Nucleus accumbens (tissue), 56 donors: ENCODE measurements around the gene VGLL4.
A peak's percentile ranks its signal among the peaks of the same experiment; 100 is the strongest.
"Not testable (repeated sequence)": the region's sequence is repeated elsewhere in the genome, so short reads cannot be mapped to it uniquely, and the experiment has no call there.

Experiments
- DNase-seq, 56 donors: peaks; one replicate each; lab custom pipeline; 2025; lab: John Stamatoyannopoulos, UW

Gene VGLL4

DNA sequence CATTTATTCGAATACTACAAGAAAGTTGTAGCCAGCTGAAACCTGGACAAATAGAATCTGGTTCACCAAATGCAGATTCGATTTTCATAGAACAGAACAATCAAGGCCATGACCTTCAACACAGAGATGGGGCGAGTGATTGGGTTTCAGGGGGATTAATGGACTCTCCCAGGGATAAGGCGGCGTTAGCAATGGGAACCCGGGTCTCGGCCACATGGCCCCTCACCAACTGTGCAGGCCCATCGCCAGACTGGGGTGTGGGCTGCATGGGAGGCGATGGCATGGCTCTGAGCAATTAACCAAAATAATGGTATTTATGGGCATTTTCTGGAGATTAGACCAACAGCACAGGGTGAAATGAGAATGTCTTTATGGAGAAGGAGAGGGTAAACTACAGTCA lies 34.2 kb downstream of the VGLL4 start:
- no peak for DNase-seq

DNA sequence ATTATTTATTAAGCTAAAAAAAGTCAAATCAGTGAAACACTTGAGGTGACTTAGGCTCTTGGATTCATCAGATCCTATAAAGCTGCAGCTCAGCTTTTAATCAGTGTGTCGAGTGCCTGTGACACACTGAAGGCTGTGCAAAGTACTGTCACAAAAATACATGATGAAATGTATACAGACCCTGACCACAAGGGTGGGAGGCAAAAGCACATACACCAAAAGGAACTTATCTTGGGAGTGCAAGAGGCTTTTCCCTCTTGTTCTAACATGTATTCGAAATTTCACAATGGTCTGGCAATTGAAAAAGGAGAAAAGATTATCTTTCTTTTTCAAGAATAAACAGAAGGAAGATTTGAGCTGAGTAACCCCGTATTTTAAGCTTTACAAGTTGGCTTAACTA lies 35.9 kb downstream of the VGLL4 start:
- DNase-seq: no peak

DNA sequence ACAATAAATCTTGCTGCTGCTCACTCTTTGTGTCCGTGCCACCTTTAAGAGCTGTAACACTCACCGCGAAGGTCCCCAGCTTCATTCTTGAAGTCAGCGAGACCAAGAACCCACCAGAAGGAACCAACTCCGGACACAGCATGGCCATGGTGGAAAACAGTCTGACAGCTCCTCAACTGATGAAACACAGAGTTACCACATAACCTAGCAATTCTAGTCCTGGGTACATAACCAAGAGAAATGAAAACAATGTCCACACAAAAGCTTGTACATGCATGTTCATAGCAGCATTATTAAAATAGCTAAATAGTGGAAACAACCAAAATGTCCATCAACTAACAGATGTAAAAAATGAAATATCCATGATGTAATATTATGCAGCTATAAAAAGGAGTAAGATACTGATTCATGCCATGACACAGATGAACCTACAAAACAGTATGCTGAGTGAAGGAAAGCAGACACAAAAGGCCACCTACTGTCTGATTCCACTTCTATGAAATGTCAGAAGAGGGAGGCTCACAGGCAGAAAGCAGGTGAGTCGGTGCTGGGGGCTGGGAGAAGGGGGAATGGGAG lies 36.8 kb downstream of the VGLL4 start:
- DNase-seq: no peak

DNA sequence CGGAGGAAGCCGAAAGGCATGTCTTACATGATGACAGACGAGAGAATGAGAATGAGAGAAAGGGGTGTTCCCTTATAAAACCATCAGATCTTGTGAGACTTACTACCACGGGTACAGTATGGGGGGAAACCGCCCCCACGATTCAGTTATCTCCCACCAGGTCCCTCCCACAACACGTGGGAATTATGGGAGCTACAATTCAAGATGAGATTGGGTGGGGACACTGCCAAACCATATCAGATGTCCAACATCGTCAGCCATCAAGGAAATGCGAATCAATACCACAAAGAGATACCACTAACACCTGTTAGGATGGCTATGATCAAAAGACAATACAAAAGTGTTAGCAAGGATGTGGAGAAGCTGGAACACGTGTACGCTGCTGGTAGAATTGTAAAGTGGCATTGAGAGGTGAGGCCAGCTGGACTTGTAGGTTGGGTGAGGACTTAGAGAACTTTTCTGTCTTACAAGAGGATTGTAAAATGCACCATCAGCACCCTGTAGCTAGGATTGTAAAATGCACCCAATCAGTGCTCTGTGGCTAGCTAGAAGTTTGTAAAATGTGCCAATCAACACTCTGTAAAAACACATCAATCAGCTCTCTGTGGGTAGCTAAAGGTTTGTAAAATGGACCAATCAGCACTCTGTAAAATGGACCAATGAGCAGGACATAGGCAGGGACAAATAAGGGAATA lies 37.5 kb downstream of the VGLL4 start:
- DNase-seq: no peak

DNA sequence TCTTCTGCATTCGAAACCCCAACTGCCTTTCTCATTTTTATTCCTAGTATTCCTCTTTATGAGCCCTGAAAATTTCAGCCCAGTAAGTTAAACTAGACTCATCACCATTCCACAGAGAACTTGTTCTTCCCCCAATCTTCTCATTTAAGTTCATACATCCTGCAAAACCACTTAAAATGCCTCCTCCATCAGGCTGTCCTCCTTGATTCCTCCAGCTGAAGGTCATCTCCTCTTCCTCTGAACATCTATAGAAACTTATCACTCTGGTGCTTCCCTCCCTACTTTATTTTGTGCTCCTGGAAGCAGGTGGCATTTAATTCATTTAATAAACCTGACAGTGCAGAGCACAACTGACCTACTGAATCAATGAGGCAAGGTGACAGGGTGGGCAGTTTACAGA lies 38.3 kb downstream of the VGLL4 start:
- no peak for DNase-seq

DNA sequence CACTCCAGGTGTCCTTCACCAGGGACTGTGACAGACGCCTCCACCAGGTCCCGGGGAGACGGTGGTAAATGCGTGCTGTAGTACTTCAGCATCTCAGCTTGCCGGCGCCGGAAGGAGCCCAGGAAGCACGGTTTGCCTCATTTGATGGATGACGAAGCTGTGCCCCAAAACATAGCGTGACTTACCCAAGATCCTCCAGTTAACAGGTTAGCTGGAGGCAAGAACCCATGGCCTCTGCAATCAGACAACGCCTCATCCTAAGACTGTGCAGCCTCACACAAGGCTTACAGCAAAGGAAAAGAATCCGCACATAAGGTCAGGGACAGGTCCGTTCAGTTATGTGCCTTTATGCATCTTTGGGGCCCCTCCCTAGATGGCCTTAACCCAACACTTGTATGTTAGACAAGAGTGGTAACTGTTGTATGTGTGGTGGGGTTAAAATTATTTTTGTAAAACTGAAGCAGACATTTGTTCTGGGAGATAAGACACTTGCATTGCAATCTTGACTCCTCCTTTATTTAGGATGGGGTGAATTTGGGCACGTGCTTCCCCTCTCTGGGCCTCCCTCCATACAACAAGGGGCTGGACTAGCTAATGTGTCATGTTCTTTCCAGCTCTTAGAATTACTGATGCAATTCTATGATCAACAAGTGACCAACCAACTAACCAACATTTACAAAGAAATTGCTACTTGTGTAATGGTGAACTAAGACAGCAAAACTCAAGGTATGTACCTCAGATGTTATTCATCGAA lies 39.4 kb downstream of the VGLL4 start:
- no peak for DNase-seq

DNA sequence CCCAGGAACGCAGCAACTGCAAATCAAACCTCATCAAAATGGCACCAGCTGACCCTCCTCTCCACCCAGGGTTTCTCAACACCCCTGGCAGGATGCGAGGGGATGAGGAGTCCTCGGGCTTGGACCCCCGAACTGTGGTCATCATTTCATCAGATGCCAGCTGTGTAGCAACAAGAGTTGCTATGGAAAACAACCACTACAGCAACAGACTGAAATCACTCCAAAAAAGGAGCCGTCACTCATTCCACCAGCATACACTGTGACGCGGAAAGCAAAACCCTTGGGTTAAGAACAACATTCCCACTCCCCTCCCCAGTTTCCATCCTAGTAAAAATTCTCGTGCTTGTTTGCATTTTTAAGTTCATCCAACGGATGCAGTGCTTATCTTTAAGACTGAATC lies 40.1 kb downstream of the VGLL4 start:
- DNase-seq: peak in 1 of 56 donors; percentile 31

DNA sequence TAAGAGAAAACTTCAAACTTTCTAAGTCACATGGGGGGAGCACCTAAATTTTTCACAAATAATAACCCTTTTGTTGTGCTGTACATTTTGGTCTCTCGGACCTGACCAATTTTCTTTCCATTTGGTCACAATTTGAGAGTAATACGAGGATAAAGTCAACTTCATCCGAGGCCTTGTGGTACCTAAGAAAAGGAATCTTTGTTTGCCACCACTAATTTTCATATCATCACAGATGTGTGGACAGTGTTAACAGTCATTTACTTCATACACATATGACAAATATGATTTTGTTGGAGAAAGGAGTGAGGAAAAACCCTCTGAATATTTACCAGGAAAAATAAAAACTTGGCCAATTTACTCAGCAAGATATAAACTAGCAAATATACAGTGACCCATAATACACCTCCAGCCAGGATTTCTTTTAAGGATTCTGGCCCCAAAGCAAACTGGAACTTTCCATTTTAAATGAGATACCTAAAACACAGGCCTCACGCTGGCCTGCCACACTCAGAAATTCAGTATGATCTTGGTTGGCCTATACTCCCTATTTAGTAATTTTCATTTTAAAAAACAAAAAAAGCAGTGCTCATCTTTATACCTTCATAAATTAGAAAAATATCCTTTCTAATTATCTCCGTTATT lies 40.7 kb downstream of the VGLL4 start:
- no peak for DNase-seq

DNA sequence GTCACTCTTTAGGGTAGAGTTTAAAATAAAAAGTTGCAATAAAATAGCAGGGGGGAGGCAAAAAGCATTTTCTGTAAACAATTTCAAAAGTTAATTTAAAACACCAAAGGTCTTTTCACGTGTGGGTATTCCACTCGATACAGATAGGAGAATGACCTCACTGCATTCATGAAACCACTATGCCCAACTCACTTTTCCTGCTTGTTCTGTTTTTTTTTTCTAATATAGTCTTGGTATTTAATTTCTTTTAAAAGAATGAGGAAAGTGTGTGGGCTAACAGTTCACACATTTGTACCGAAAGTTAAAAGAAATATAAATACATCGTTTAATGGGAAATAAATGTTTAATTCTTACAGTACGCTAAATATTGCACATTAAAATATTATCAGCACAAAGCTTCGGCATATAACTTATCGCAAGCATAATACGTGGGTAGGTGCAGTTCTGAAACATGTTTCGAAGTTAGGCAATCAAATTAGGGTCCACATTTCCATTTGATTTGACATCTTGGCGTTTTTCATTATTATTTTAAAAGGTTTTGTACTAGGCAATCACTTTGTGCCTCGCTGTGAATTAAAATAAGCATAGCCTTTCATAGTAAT lies 41.4 kb downstream of the VGLL4 start:
- DNase-seq: no peak

DNA sequence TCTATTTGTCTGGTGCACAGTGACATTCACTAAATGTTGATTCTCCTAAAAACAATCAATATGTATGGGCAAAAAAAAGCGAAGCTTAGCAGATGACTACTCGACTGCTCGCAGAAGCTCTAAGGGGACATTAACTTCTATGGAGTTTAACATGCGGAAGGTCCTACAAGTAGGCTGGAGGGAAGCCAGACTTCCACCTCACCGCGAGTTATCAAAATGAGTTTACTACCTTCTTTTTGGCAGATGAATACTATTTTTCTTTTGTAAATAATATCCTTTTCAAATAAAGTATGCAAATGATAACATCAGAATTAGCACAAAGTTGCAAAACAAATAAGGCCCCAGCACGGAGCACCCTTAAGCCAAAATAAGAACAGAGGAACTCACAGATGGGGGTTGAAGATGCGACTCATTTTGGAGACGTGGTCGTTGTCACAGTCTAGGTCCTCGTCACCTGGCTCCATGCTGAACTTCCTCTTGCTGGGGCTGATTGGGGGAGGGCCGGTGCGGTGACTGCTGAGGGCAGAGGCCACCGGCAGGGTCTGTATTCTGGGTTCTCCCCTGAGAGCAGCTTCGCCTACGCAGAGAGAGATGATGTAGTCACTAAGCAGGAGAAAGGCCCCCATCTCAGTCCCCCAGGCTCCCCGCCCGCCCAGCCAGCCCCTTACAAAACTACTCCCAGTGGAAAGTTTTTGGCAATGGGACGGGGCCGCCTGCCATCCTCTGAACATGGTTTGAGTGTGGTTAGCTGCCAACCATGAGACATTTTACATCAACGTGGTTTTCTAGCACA lies 42.1 kb downstream of the VGLL4 start:
- DNase-seq: peak in 18 of 56 donors; percentile 25 to 73 (median 46)

DNA sequence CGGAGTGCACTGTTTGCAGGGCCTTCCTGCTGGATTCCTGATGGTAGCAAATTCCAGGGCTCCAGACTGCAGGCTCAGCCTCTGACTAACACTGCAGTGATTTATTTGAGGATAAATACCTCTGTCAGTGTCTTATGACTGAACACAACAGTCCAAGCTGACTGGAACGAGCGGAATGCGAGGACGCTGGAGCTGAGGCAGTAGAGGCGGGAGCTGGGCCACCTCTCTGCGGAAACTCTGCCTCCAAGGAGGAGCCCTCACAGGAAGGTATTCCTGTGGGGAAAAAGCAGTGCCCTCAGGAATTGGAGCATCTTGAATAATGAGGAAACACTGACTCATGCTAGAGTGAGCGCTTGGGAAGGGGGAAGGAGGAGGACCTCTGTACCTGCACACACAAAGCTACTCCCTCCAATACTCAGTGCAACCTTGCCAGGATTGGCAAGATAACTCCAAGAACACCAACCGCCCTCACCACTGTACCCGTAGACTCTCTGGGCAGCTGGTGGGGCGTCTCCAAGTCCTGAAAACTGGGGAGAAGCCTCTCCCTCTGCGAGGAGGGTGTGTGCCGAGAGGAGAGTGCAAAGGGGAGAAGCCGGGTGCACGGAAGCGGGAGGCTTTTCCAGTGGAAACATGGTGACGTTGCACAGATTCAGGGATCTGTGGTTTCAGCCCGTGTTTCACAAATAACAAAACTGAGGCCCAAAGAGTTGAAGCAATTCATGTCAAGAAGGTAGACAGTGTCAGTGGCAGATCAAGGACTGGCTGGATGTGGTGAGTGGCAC lies 43.0 kb downstream of the VGLL4 start:
- peak in 11 of 56 donors; percentile 32 to 66 (median 45) for DNase-seq

DNA sequence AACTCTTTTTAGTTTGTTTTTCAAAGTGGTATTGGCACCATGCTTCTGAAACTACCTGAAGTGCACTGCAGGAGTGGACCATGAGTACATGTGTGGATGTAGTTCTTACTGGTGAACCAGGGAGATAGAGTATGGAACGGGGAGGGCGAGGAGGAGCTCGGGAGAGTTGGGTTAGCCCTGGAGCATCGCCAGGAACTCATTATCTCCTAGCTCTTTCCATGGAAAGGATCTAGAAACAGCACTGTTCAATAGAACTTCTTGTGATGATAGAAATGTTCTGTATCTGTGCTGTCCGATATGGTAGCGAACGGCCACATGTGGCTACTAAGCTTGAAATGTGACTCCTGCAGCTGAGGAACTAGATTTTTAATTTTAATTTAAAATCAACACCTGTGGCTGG lies 47.3 kb downstream of the VGLL4 start:
- no peak for DNase-seq

DNA sequence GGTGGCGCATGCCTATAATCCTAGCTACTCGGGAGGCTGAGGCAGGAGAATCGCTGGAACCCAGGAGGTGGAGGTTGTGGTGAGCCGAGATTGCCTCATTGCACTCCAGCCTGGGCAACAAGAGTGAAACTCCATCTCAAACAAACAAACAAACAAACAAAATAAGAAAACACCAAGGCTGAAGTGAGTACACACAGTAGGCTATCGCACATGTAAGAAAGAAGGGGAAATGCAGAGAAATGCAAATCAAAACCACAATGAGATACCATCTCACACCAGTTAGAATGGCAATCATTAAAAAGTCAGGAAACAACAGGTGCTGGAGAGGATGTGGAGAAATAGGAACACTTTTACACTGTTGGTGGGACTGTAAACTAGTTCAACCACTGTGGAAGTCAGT lies 48.7 kb downstream of the VGLL4 start:
- DNase-seq: not testable (repeated sequence)

DNA sequence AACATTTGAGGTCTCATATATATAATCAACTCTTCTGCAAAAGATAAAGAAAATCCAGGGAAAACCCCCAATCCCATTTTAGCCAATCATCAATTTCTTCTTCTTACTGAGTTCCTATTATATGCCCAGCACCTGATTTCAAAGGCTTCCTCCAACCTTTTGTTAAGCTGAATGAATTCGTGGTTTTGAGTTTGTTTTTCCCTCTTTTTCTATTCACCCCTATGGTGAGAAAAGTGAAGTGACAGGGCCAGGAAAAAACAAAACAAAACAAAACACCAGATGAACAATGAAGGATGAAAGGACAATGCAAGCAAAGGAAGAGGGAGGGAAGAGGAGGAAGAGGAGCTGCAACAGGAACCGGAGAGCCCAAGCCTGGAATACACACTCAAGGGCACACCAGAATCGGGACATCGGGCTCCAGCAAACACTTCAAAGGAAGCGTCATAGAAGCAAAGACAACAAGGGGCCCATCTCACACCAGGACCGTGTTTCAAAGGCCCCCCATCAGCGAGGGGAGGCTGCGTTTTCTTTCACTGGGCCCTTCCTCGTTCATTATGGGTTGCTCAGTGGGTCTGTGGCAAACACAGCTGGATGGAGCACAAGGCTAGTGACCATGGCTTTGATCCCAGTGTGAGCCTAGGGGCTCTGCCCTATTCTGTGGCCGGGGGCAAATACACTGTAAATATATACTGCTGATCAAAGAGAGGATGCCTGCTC lies 50.2 kb downstream of the VGLL4 start:
- no peak for DNase-seq

DNA sequence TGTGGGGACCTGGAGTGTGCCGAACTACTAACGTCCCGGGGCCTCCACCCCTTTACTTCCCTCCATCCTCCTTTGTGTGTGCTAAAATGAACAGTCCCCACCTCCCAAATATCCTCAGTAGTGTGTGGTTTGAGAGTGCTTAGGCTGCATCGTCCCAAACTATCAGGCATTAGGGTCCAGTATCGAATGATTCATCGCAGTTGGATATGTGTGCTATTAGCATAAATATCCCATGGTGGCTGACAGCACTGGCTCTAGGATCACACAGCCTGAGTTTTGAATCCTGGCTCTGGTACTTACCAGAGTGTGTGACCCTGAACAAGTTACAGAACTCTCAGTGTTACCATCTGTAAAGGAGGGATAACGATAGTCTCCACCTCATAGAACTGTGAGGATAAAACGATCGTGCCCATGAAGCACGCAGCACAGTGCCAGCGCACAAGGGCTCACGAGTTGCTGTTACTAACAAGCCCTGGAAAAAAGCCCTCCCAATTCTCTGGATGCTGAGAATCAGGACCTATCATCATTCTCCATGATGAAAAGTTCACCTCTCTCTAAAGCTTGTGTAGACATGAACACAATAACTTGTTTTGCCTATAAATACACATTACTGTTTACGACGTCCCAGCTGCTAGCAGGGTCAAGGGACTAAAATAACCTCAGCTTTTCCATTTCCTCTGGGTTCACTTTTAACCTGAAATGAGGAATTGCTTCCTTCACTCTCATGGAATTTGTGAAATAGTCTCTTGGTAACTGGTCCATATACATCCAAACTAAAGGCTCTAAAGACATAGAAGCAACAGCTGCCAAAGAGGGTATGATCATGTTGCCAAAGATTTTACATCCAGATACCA lies 51.0 kb downstream of the VGLL4 start:
- peak in 5 of 56 donors; percentile 31 to 52 (median 38) for DNase-seq

DNA sequence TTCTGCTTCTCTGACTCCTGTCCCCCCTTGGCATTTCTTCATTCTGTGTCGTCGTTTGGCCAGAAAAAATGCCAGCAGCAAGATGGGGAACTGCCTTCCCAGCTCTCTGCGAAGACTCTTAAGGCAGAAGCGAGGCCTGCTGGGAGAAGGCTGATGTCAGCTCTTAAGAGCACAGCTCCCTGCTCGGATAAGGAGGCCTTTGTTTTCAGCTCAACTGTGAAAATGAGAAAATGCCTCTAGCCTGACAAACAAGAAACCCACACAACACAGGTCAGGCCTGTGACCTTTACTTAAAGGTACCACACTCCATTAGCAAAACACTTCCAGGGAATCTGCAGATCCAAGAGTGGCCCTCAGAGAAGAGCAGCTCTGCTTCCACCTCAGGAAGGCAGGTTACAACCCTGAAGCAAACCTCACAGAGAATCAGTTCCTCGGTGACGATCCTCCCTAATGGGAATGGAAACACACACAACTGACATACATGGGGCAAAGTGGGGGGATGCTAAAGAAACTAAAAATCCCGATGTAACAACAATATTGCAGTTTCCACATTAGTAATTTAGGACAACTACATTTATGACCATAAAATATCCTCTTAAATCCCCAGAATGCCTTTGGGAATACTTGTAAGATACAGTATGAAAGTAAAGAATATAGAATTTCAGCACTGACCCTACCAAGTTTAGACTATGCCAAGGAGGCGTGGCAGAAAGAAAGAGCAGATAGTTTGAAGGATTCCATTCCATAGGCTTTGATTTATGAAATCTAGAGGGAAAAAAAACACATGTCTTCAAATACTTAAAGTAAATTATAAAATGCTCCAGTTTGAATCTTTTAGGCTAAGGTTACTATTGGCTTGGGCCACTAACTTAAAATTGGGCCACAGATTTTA lies 52.1 kb downstream of the VGLL4 start:
- peak in 53 of 56 donors; percentile 31 to 90 (median 72) for DNase-seq

DNA sequence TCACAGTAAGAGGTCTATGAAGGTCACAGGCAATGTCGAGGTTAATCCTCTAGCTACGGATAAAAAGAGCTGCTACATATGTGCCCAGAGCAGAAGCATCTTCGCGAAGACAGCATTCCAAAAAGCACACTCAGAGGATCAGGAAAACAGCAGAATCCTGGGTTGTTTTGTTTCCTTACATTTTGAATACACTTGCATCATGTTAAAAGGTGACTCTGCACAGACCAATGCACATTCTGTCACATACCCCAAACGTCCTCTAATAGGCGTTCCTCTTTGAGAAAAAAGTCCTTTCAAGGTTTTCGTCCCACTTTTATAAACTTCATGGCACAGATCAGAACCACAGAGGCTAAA lies 52.7 kb downstream of the VGLL4 start:
- no peak for DNase-seq
